RWPE2 (cell line): ENCODE results near the gene CISD3.
"Not testable (repeated sequence)": the region's sequence is repeated elsewhere in the genome, so short reads cannot be mapped to it uniquely, and the experiment has no call there.

Source experiments
- ATAC-seq: fragments of 200-7000 bp; cut with Tn5 transposase; 3 replicates; pipeline ENCODE4 v1.9.1; 2021; ENCODE audit warnings: low read depth
- DNase-seq: peaks from one replicate; pipeline ENCODE4 v3.0.0-alpha.2; 2020; ENCODE audit warnings: low spot score
- H3K27ac ChIP-seq: fragments of 450-650 bp; 2 replicates; pipeline ENCODE4 v1.5.1; 2017; ENCODE audit warnings: mild to moderate bottlenecking; ENCODE audit not compliant: poor library complexity, severe bottlenecking
- H3K27me3 ChIP-seq: fragments of 250-450 bp; sonication (Bioruptor Pico); 2 replicates; pipeline ENCODE4 v1.5.1; 2021; ENCODE audit warnings: mild to moderate bottlenecking, moderate library complexity; ENCODE audit not compliant: insufficient read depth, poor library complexity, severe bottlenecking
- H3K36me3 ChIP-seq: fragments of 250-450 bp; sonication (Bioruptor Pico); 2 replicates; pipeline ENCODE4 v1.5.1; 2020; ENCODE audit warnings: low read depth, mild to moderate bottlenecking, moderate library complexity
- H3K4me1 ChIP-seq: fragments of 250-450 bp; sonication (Bioruptor Pico); 2 replicates; pipeline ENCODE4 v1.5.1; 2021; ENCODE audit warnings: mild to moderate bottlenecking, moderate library complexity; ENCODE audit not compliant: insufficient read depth, poor library complexity, severe bottlenecking
- H3K4me3 ChIP-seq: fragments of 250-450 bp; sonication (Bioruptor Pico); 2 replicates; pipeline ENCODE4 v1.5.1; 2021; ENCODE audit warnings: mild to moderate bottlenecking, moderate library complexity; ENCODE audit not compliant: severe bottlenecking
- H3K9me3 ChIP-seq: fragments of 250-450 bp; sonication (Bioruptor Pico); 2 replicates; pipeline ENCODE4 v1.5.1; 2021; ENCODE audit warnings: mild to moderate bottlenecking, moderate library complexity; ENCODE audit not compliant: severe bottlenecking
- TF ChIP-seq, protein P1 (sequence below): fragments of 450-650 bp; IDR thresholded peaks from one replicate; pipeline ENCODE4 v1.5.1; 2017; ENCODE audit warnings: mild to moderate bottlenecking, moderate library complexity; ENCODE audit not compliant: poor library complexity, severe bottlenecking

CISD3 gene

DNA sequence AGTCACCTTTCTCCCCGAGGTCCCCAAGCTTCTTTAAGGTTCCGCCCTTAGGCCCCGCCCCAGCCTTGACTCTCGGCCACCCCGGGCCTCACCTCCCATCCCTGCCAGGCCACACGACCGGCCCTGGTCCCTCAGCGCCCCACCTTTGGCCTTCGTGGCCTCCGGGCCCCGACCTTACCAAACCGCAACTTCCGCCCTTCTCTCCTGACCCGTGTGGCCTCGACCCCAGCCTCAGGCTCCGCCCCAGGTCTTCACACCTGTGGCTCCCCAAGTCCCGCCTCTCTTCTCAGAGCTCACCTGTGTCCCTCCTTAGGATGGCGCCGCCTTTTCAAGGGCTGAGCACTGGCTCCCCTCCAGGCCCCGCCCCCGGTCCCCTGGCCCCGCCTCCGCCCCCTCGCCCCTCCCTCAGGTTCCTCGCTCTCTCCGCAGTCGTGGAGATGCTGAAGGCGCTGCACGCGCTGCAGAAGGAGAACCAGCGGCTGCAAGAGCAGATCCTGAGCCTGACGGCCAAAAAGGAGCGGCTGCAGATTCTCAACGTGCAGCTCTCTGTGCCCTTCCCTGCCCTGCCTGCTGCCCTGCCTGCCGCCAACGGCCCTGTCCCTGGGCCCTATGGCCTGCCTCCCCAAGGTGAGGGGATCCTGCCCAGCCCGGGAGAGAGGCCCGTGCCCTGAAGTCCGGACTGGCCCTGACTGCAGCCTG lies 10.0 kb upstream of the CISD3 start:
- TF ChIP-seq, protein P1, sequence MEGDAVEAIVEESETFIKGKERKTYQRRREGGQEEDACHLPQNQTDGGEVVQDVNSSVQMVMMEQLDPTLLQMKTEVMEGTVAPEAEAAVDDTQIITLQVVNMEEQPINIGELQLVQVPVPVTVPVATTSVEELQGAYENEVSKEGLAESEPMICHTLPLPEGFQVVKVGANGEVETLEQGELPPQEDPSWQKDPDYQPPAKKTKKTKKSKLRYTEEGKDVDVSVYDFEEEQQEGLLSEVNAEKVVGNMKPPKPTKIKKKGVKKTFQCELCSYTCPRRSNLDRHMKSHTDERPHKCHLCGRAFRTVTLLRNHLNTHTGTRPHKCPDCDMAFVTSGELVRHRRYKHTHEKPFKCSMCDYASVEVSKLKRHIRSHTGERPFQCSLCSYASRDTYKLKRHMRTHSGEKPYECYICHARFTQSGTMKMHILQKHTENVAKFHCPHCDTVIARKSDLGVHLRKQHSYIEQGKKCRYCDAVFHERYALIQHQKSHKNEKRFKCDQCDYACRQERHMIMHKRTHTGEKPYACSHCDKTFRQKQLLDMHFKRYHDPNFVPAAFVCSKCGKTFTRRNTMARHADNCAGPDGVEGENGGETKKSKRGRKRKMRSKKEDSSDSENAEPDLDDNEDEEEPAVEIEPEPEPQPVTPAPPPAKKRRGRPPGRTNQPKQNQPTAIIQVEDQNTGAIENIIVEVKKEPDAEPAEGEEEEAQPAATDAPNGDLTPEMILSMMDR: no peak
- DNase-seq (no peak), ATAC-seq (no peak)
- peaks cover 41% of the 10 kb centered on the region for H3K36me3 ChIP-seq
- H3K4me1 ChIP-seq: no peaks in the 10 kb centered on the region
- H3K27me3 ChIP-seq: no peaks in the 10 kb centered on the region
- no peaks in the 10 kb centered on the region for H3K9me3 ChIP-seq
- no peak overlapping the region for H3K4me3 ChIP-seq
- H3K27ac ChIP-seq: no peak overlapping the region

DNA sequence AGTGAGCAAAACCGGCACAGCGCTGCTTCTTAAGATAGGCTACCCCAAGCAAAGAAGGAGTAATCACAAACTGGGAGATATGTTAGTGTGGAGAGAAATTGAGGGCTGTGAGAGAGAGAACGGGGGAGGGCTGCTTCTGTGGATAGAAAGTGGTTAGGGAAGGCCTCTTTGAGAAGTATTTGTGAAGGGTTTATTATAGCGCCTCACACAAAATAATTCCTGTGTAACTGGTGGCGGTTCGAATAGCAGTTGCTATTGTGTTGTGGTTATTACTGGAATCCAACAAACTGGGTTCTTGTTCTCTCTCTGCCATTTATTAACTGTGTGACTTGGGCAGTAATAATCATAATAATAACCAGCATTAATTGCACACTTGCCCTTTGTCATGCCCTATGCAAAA lies 9.2 kb upstream of the CISD3 start:
- ATAC-seq: no peak
- no peaks in the 10 kb centered on the region for H3K4me1 ChIP-seq

GRCh38 chr17:38721802-38722201 lies 8.3 kb upstream of the CISD3 start:
- no peak for DNase-seq
- peaks cover 36% of the 10 kb centered on the region for H3K36me3 ChIP-seq
- H3K4me3 ChIP-seq: no peak overlapping the region
- TF ChIP-seq, protein P1: no peak
- H3K4me1 ChIP-seq: no peaks in the 10 kb centered on the region
- ATAC-seq: no peak
- no peaks in the 10 kb centered on the region for H3K9me3 ChIP-seq
- no peaks in the 10 kb centered on the region for H3K27me3 ChIP-seq
- no peak overlapping the region for H3K27ac ChIP-seq

More for the DNA sequence above, 9.2 kb upstream of the CISD3 start:
- Histone ChIP-seq H3K9me3 (no peaks in the 10 kb centered on the region), H3K27me3 (no peaks in the 10 kb centered on the region), H3K27ac (no peak overlapping the region), H3K36me3 (peaks cover 36% of the 10 kb centered on the region), H3K4me3 (no peak overlapping the region)
- TF ChIP-seq, protein P1: no peak
- no peak for DNase-seq

DNA sequence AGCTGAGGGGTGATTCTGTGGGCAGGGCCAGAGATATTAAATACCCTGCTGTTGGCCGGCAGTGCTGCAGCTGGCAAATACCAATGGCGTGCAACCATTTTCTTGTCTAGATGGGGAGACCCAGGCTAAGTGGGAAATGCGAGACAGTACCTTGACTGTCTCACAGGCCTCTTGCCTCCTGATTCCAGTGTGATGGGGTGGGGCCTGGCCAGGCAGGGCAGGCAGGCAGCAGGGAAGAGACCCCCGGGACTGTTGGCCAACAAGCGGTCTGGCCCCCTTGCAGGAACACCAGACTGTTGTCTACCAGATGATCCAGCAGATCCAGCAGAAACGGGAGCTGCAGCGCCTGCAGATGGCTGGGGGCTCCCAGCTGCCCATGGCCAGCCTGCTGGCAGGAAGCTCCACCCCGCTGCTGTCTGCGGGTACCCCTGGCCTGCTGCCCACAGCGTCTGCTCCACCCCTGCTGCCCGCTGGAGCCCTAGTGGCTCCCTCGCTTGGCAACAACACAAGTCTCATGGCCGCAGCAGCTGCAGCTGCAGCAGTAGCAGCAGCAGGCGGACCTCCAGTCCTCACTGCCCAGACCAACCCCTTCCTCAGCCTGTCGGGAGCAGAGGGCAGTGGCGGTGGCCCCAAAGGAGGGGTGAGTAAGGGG lies 5.7 kb upstream of the CISD3 start:
- Histone ChIP-seq H3K4me3 (no peak overlapping the region), H3K4me1 (no peaks in the 10 kb centered on the region), H3K27ac (no peak overlapping the region), H3K9me3 (no peaks in the 10 kb centered on the region), H3K36me3 (peaks cover 20% of the 10 kb centered on the region), H3K27me3 (no peaks in the 10 kb centered on the region)
- TF ChIP-seq, protein P1: no peak
- DNase-seq (no peak), ATAC-seq (no peak)

DNA sequence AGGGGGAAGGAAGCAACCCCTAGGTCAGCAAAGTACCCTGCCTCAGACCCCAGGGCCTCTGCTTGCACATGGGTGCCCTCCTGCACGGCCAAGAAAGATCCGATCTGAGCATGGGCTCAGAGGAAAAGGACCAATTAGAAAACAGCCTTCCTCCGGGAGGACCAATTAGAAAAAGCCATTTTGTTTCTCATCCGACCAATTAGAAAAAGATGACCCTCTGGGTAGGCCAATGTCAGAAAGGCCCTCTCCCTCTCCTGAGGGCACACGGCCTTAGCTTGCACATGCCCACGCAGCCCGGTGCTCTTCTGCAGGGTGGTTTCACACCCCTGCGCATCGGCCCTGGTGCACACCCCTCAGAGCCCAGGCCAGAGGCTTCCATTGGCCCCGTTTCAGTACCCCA lies 5.1 kb upstream of the CISD3 start:
- no peak for ATAC-seq
- Histone ChIP-seq H3K4me3 (no peak overlapping the region), H3K27me3 (no peaks in the 10 kb centered on the region), H3K9me3 (no peaks in the 10 kb centered on the region), H3K27ac (no peak overlapping the region), H3K4me1 (no peaks in the 10 kb centered on the region), H3K36me3 (peaks cover 15% of the 10 kb centered on the region)
- TF ChIP-seq, protein P1: no peak
- DNase-seq: no peak

DNA sequence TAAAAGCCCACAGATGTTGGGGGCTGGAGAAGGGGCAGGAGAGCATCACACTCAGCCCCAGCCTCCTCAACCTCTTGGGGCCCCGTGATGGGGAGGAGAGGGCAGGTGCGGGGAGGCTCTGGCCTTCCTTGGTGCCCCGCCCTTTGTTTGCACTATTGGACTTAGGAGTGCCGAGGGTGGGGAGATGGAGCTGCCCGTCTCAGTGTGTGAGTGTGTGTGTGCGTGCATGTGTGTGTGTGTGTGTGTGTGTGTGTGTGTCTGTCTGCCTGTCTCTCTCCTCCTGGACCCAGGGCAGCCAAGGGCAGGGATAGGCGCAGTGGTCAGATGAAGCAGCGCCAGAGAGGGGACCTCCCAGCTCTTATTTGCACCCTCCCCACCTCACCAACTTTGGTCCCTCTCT lies 4.0 kb upstream of the CISD3 start:
- ATAC-seq, H3K9me3 ChIP-seq, DNase-seq, H3K4me1 ChIP-seq, H3K27ac ChIP-seq, H3K36me3 ChIP-seq, H3K27me3 ChIP-seq, H3K4me3 ChIP-seq: not testable (repeated sequence)
